Hematopoietic multipotent progenitor cell (in vitro differentiated cells): ENCODE results near the gene USF2. TPM values are rescaled to one million over a fixed set of nuclear protein-coding genes. Genes with fewer than 3 reads are reported as not detected.

Experiments used
- DNase-seq, 3 donors: peaks; one replicate each; pipeline ENCODE4 v3.0.0-alpha.2; 2011 to 2015; ENCODE audit warnings: low read depth in 2 of 3, low spot score in 2 of 3
- total RNA-seq: library from RNA; depleted of rRNA; stranded (reverse); fragments of >200 nt; gene quantifications from one replicate; pipeline ENCODE4 v1.2.3, GENCODE V29; 2012

Gene USF2
- total RNA-seq, 1 donor: 160 TPM

DNA sequence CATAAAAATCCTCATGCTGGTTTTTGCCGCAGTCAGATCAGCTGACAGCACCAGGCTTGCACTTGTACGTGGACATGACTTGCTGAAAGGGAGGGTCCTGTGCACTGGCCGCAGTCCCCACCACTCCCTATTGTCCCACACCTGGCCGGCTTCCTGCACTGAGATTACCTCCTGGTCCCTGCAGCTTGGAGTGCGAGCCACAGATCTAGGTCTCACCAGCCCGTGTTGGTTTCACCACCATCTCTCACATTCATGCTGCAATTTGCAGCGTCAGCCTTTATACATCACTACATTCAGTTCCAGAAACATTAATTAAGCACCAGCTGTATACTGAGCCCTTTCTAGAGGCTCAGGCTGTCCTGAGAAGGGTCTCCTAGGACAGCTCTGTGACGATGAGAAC is 45.3 kb downstream of the USF2 start:
- no peak for DNase-seq

DNA sequence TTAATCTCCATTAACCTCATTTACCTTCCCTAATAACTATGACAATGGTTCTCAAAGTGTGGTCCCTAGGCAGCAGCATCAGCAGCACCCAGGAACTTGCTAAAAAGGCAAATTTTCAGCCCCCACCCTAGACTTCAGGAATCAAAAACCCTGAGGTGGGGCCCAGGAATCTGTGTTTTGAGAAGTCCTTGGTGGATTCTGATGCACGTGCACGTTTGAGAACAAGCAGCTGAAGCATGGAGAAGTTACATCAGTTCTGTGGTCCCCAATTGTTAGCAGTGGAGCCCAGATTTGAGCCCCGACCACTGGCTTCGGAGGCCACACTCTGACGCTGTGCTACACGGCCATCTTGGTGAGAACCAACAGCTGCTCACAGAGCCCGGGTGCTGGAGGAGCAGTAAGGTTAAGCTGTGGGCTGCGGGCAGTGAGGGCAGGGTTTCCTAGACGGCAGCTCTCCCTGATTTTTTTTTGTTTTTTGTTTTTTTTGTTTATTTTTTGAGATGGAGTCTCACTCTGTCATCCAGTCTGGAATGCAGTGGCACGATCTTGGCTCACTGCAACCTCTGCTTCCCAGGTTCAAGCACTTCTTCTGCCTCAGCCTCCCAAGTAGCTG is 46.2 kb downstream of the USF2 start:
- no peak for DNase-seq

DNA sequence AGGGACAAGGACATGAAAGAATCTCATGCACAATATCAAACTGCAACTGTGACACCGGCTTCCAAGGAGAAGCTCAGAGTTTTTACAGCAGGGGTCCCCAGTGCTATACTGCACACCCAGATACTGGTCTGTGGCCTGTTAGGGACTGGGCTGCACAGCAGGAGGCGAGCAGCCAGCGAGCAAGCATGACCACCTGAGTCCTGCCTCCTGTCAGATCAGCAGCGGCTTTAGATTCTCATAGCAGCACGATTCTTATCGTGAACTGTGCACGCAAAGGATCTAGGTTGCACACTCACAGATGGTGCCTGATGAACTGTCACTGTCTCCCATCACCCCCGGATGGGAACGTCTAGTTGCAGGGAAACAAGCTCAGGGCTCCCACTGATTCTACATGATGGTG is 47.1 kb downstream of the USF2 start:
- DNase-seq: no peak

DNA sequence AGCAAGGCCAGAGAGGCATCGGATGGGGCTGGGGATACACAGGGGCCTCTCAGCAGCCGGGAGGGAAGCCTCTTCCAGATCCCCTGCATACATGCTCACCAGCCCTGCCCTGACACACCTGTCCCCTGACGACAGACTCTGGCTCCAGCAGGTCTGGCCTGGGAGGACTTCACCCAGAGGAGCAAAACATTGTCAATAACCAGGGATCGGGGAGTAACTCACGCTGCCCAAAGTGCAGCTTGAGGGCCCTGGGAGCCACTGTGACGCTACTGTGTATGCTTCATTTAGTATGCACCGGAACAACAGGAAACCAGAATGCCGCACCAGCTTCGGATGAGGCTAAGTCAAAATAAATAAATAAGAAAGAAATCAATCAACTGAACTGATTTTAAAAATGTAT is 47.8 kb downstream of the USF2 start:
- no peak for DNase-seq

DNA sequence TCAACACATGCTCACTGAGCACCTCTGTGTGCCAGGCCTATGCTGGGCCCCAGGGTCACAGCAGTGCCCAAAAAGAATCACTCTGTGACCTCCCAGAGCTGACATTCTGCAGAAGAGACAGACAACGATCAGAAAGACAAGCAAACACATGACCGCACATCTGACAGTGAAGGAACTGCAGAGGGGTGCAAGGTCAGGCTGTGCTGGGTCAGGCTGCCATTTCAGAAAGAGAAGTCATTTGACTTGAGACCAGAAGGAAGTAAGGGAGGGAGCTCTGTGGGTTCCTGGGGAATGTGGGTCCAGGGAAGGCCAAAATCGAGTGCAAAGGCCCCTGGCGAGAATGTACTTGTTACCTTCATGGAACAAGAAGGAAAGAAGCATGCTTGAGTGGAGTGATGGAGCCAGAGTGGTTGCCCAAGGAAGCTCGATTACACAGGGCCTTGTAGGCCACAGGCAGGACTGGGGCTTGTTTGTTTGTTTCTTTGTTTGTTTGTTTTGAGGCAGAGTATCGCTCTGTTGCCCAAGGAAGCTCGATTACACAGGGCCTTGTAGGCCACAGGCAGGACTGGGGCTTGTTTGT is 48.8 kb downstream of the USF2 start:
- no peak for DNase-seq

DNA sequence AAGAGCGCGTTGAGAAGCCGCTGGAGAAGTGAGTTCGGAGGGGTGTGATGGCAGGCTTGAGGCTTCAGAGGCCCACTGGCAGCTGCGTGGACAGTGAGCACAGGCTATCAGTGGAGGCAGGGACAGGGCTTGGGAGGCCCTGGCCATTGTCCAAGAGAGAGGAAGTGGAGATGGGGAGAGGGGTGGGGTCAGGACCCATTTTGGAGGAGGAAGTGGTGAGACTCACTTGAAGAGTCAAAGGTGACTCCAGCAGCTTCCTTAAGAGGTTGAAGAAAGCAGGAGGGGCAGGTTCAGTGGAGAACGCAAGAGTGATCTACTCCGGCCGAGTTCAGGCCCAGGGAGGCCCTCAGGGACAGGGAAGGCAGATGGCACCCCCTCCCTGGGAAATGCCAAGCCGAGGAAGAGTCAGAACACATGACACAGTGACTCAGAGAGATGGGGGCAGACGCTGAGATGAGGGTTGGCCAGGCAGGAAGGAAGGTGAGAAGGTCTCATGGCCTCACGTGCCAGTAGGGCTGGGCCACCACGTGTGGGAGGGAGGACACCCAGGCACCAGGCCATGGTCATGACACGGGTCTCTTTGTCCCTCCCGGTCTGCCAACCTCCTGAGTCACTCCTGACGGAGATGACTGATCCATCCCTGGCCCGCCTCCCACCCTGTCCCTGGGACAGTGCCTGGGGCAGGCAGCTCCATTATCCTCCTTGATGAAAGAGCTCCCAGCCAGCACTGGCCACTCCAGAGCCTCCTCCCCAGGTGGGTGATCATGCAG is 50.1 kb downstream of the USF2 start:
- no peak for DNase-seq

DNA sequence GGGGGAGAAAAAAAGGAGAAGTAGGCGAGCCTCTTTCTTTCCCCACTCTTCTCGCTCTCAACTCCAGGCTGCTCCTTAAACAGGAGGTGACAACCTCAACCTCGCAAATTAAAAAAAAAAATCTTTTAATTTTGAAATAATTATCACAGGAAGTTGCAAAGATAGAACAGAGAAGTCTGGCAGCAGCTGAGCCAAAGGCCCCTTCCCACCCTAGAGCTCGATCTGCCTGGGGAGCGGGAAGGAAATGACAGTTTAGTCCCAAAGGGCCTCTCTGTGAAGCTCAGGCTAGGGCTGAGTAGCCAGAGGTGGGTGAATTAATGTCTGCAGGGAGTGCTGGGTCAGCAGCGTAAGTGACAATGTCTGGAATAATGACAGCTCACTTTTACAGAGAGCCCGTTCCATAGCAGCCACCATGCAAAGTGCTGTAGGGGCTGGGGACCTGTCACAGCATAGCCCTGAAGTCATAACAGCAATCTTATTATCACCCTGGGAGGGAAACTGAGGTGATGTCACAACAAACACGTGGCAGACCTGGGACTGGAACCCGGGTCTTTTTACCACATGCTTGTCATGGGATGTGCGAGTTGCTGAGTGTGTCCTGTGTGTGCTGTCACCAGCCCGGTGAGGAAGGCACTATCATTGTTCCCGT is 51.4 kb downstream of the USF2 start:
- no peak for DNase-seq

DNA sequence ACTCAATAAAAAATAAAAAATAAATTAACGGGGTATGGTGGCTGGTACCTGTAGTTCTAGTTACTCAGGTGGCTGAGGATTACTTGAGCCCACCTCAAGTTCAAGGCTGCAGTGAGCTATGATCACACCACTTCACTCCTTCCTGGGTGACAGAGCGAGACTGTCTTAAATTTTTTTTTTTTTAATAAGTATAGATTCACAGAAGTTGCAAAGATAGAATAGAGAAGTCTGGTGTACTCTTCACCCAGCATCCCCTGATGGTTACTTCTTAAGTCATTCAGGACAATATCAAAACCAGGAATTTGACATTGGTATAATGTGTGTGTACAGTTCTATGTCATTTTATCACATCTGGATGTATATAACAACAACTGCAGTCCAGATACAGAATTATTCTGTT is 52.5 kb downstream of the USF2 start:
- no peak for DNase-seq

DNA sequence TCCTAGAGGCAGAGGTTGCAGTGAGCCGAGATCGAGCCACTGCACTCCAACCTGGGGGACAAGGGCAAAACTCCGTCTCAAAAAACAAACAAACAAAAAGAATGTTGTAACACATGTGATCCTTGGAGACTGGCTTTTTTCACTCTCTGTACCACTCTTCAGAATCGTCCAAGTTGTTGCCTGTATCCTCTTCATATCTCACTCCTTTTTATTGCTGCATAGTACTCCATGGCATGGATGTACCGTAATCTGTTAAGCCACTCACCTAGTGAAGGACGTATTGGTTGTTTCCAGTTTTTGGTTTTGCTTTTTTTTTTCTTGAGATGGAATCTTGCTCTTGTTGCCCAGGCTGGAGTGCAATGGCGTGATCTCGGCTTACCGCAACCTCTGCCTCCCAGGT is 53.3 kb downstream of the USF2 start:
- DNase-seq: no peak

DNA sequence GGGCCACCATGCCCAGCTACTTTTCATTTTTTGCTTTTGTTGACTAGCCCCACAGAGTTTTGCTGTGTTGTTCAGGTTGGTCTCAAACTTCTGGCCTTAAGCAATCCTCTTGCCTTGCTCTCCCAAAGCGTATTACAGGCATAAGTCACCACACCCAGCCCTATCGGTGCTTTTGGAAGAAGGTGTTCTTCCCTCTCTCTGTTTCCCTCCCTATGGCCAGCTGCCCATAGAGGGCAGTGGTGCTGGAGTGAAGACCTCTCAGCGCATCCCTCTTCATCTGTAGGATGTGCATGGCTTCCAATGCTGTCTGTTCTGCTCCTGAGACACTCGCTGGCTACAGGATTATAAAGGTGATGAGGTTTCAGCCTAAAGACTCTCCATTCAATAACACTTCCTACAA is 58.9 kb downstream of the USF2 start:
- no peak for DNase-seq

DNA sequence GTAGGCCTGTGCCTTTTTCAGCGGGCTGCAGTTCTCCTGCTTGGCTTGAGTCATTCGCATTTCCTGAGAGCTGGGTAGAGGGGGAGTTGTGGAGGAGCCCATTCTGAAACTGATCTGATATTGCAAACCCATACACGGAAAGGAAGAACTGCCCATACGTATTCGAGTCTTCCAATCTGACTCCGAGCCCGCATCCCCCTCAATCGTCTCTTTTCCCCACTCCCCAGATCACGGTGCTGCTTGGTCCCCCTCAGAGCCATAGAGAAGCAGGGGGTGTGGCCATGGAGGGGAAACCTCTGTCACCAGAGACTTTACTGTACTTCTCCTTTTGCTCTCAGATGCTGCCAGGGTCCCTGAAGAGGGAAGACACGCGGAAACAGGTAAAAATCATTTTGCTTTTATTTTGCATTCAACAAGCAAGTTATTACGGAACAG is 60.1 kb downstream of the USF2 start, which contains the start of gene CD22:
CD22 (plus strand) TSS at position 337 of the 435 bp plus-strand sequence. CDS start 2,854 bp downstream, outside the sequence.
- peak in 2 of 3 donors; percentile 73 to 84 for DNase-seq

DNA sequence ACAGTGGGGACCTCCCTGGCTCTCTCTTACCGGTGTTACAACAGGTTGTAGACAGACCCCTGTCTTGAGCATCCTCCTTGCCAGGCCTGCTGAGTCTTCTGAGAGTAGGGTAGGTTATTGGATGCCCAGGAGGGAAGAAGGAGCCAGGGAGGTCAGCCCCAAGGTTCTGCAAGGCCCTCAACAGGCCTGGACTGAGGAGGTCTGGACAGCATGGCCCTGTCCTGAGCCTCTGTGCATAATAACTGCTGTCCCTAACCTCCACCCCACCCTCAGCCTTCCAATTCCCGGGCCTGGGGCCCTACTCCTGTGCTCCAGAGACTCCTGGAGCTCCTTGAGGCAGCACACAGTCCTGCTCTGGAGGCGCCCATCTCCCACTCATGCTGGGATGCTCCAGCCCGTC is 60.6 kb downstream of the USF2 start:
- no peak for DNase-seq

Other genes starting within 250 kb of the USF2 start
- gene SCN1B, start 238.5 kb upstream of the USF2 start, total RNA-seq: 1.9 TPM
- gene HPN, start 227.2 kb upstream of the USF2 start, total RNA-seq: under 0.01 TPM
- 0.81 TPM for gene FXYD3, start 153.1 kb upstream of the USF2 start, total RNA-seq
- 0.27 TPM for gene LGI4, start 133.9 kb upstream of the USF2 start, total RNA-seq
- not detected for gene FXYD1, start 130.1 kb upstream of the USF2 start, total RNA-seq
- gene FXYD7, start 125.7 kb upstream of the USF2 start, total RNA-seq: not detected
- gene FXYD5, start 114.2 kb upstream of the USF2 start, total RNA-seq: 319 TPM
- not detected for gene FAM187B, start 40.2 kb upstream of the USF2 start, total RNA-seq
- gene LSR, start 20.0 kb upstream of the USF2 start, total RNA-seq: 14.3 TPM
- 0.27 TPM for gene HAMP, start 13.6 kb downstream of the USF2 start, total RNA-seq
- gene MAG, start 23.2 kb downstream of the USF2 start, total RNA-seq: 0.27 TPM
- 11.0 TPM for gene CD22, start 60.2 kb downstream of the USF2 start, total RNA-seq
- gene FFAR1, start 78.9 kb downstream of the USF2 start, total RNA-seq: 0.27 TPM
- gene FFAR3, start 89.5 kb downstream of the USF2 start, total RNA-seq: 0.54 TPM
- not detected for gene GPR42, start 102.1 kb downstream of the USF2 start, total RNA-seq
- 0.54 TPM for gene FFAR2, start 179.3 kb downstream of the USF2 start, total RNA-seq
- gene KRTDAP, start 221.5 kb downstream of the USF2 start, total RNA-seq: not detected
- gene DMKN, start 244.7 kb downstream of the USF2 start, total RNA-seq: 1.6 TPM